SKM-1 (cell line): ENCODE data around the gene STON2.
"Not testable (repeated sequence)": the region's sequence is repeated elsewhere in the genome, so short reads cannot be mapped to it uniquely, and the experiment has no call there.

Experiments
- DNase-seq: peaks from one replicate; lab custom pipeline; 2025; ENCODE audit not compliant: unreplicated experiment; lab: John Stamatoyannopoulos, UW

The STON2 gene

DNA sequence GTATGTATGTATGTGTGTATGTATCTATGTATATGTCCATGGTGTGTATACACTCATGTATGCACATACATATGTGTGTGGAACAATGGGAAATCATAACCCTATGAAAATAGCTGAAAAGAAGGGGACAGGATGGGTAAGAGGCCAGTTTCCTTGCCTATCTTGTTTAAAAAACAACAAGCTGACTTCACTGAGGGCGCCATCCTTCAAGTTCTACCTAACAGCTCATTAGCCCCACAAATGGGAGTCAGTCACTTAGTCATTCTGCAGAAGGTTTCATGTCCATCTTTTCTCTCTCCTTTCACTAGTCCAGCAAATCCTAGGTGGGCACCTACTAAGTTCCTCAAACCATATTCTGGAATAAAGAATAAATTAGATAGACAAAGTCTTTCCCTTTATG, 14.7 kb downstream of the STON2 start:
- no peak for DNase-seq

- no peak for DNase-seq
These were observed 15.2 kb downstream of the STON2 start for GRCh38 chr14:81384900-81385299.

GRCh38 chr14:81382517-81383225, 17.5 kb downstream of the STON2 start:
- DNase-seq = no peak

DNA sequence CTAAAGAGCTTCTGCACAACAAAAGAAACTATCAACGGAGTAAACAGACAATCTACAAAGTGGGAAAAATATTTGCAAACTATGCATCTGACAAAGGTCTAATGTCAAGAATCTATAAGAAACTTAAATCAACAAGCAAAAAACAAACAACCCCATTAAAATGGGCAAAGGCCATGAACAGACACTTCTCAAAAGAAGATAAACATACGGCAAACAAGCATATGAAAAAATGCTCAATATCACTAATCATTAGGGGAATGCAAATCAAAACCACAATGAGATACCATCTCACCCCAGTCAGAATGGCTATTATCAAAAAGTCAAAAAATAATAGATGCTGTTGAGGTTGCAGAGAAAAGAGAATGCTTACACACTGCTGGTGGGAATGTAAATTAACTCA, 20.1 kb downstream of the STON2 start:
- not testable (repeated sequence) for DNase-seq

- DNase-seq = no peak
These were observed 28.3 kb downstream of the STON2 start for GRCh38 chr14:81371802-81372201.

- DNase-seq = no peak
These were observed 32.6 kb downstream of the STON2 start for GRCh38 chr14:81367563-81367962.

DNA sequence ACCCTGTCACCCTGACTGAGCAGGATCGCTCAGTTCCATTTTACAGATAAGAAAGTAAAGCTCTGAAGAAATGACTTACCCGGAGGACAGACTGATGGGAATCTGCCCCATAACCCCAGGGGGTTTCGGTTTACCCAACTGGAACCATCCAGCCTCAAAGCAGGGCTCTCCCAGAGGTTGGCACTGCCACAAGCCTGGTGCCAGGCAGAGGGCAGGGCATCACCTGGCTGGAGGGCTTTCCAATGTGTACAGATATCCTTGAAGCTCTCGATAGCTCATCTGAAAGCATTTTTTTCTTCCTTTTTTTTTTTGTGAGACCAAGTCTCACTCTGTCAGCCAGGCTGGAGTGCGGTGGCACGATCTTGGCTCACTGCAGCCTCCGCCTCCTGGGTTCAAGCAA, 33.2 kb downstream of the STON2 start:
- no peak for DNase-seq

DNA sequence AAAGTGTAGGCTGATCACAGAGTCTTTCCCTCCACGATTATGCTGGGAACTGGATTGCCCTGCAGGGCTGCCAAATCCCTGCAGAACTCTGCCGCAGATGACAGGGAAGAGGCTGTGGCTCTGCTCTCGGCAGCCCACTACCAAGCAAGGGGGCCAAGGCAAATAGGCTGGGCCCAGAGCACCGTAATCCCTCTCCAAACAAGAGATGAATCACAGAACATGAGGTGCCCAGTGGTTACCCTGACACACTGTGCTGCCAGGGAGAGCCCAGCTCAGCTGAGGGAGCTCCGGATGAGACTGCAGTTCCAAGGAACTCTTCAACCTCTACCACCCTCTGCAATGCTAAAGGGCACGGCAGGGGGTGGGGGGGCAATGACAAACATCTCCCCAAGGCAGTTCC, 33.9 kb downstream of the STON2 start:
- no peak for DNase-seq

DNA sequence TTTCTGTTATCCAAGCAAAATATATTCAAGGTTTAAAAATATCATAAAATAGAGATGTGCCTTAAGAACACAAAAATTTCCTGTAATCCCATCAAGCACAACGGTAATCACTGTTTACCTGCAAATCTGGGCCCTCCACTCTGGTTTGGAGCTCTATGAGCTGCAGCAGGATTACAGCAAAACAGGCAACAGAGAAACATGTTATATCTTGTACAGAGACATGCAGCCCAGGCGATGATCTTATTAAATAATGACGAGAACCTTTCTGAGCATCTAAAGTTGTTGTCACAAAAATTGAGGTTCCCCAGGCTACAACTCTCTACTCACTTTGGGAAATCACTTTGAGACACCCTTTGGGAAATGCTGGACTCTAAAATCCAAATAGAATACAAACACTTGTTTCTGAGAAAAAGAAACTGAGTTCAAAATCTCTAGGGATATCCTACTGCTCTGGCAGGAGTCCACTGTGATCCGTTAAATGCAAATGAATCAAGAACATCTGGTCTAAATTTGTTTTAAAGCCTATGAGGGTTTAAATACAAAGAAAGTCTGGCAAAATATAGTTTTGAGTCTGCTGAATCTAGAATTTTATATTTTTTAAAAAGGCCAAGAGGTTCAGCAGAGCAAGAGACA, 36.3 kb downstream of the STON2 start:
- no peak for DNase-seq

DNA sequence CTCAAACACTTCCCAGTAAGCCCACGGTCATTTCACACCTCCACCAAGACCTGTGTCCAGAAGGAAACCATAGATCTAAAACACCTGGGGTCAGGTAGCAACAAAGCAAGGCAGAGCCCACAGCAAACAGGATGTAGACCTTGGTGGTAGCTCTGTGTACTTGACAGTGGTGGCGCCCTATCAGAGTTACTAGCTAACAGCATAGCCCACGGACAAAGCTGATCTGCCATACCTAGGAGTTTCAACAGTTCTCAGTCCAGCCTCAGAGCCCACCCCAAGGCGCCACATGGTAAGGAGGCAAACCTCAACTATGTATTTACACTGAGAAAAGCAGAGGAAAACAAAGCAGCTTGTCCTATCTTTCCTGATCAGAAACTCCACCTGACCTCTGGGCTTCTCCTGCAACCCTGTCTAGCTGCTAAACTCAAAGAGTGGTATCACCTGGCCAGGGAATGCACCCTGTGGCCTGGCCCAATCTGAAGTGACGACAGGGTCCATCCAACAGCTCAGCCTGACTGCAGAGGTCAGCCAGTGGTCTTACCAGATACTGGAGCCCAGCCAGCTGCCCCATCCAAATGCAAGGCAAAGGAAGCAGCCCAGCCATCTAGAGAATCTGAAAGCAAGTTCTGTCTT, 46.3 kb downstream of the STON2 start:
- no peak for DNase-seq

GRCh38 chr14:81352413-81352812, 47.7 kb downstream of the STON2 start:
- DNase-seq = no peak

- DNase-seq = no peak
These were observed 48.9 kb downstream of the STON2 start for GRCh38 chr14:81351205-81351604.

DNA sequence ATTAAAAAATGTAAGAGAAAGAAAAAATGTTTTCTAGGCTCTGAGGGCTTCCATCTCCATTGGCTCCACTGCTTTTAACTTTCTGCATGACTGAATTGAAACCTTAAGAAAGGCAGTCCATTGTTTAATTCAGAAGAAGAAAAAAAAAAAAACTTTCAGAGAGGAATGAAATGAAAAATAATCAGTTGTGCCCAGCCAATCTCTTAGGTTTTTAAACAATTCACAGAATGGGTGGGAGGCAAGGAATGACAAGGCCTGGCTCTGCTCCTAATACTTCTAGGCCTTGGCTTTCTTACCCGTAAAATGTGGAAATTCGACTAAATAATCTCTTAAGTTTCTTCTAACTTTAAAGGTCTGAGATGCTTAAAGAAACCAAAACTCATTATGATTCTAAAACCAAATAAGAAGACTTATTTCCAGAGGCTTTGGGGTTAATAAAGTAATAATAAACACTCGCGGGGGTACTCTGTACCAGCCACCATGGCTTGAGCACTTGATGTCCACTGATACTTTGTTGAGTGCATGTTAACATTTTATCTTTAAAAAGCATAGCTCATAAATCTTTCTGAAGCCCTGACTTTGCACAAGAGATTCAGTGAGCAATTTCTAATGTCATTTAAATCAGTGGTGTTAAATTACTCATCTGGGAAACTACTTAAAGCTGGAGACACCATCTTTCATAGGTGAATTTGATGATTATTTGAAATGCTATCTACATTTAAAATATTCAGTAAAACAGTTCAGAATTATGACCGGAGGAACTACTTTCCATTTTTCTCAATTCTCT, 49.6 kb downstream of the STON2 start:
- DNase-seq = no peak

GRCh38 chr14:81348061-81348460, 52.1 kb downstream of the STON2 start:
- DNase-seq = no peak

- no peak for DNase-seq
These were observed 54.3 kb downstream of the STON2 start for GRCh38 chr14:81345781-81346180.

GRCh38 chr14:81344481-81345160, 55.5 kb downstream of the STON2 start:
- no peak for DNase-seq

GRCh38 chr14:81343701-81344100, 56.4 kb downstream of the STON2 start:
- DNase-seq = no peak

GRCh38 chr14:81342850-81343580, 57.1 kb downstream of the STON2 start:
- DNase-seq = no peak

- no peak for DNase-seq
These were observed 58.3 kb downstream of the STON2 start for GRCh38 chr14:81341781-81342180.

- DNase-seq = no peak
These were observed 58.8 kb downstream of the STON2 start for GRCh38 chr14:81341370-81341769.
